Cerebellar cortex (tissue), 1 donor: Measurements from ENCODE around the gene EDDM13.
A peak's percentile ranks its signal among the peaks of the same experiment; 100 is the strongest.
"Not testable (repeated sequence)": the region's sequence is repeated elsewhere in the genome, so short reads cannot be mapped to it uniquely, and the experiment has no call there.

ENCODE experiments used
- DNase-seq: peaks from one replicate; pipeline ENCODE4 v3.0.0-alpha.2; 2015; ENCODE audit warnings: low spot score

EDDM13 gene, protein sequence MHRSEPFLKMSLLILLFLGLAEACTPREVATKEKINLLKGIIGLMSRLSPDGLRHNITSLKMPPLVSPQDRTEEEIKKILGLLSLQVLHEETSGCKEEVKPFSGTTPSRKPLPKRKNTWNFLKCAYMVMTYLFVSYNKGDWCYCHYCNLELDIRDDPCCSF

DNA sequence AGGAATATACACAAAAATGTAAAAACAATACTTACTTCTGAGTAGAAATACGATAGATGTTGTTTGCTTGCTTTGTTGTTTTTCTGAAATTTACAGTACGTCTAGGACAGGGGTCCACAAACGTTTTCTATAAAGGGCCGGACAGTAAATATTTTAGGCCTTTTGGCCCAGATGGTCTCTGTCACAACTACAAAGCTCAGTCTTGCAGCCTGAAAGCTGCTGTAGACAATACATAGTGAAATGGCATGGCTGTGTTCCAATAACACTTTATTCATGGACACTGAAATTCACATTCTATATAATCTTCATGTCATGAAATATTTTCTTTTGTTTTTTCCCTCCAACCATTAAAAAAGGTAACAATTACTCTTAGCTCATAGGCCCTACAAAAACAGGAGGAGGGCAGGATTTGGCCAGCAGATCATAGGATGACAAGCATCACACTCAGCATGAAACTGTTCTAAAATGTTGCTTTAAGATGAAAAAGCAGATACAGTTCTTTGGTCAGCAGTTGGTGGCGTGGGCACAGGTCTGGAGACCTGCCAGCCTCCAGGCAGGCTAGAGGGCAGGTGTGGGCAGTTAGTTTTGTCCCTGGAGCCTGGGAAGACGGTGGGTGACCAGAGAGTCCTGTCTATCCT is at the start of gene EDDM13:
Gene EDDM13 (plus strand): TSS at position 588 of the 638 bp plus-strand sequence. CDS start 87 bp downstream, outside the sequence.
- peak; percentile 17 for DNase-seq

DNA sequence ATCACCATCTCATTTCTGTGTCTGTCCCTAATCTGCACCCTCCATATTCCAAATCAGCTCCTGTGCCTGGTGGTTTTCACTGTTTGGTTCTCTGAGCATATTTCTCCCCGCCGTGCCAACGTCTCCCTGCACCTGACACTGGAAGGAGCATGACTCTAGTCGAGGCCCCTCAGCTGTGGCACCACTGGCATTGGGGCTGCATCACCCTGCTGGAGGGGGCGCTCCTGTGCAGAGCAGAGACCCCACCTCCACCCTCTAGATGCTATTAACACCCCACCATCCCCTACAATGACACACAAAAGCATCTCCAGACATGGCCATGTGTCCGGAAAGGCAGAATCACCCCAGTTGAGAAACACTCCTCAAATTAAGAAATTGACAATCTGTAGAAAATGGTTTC is 49.6 kb upstream of the EDDM13 start:
- no peak for DNase-seq

DNA sequence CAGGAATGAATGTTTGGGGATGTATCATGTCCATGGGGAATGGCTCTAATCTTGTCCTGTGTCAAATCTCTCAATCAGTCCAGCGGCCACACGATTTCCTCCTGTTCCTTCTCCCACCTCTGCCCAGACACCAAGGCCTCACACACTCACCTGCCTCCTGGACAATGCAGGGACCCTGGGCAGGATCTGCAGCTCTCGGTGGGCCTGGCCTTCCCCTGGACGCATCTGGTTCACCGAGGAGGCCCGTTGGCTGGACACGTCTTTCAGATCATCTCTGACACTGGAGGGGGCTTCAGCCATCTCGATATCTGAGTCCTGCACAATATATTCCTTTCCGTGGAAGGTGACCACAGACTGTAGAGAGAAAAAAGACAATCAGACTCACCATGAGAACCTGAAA is 49.1 kb upstream of the EDDM13 start:
- DNase-seq: no peak

DNA sequence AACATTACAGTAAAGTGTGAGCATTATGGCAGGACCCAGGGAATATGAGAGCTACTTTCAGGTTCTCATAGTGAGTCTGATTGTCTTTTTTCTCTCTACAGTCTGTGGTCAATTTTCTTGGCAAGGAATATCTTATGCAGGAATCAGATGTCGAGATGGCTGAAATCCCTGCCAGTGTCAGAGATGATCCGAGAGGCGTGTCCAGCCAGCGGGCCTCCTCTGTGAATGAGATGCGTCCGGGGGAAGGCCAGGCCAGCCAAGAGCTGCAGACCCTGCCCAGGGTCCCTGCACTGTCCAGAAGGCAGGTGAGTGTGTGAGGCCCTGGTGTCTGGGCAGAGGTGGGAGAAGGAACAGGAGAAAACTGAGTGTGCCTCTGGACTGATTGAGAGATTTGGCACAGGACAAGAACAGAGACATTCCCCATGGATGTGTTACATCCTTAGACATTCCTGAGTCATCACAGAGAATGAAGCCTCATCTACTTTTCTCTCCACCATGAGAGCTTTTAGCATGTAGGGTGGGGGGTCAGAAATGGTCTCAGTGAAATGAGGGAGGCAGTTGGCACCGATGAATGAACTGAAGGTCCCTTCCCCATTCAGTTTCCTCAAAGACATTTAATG is 27.3 kb upstream of the EDDM13 start:
- DNase-seq: no peak

DNA sequence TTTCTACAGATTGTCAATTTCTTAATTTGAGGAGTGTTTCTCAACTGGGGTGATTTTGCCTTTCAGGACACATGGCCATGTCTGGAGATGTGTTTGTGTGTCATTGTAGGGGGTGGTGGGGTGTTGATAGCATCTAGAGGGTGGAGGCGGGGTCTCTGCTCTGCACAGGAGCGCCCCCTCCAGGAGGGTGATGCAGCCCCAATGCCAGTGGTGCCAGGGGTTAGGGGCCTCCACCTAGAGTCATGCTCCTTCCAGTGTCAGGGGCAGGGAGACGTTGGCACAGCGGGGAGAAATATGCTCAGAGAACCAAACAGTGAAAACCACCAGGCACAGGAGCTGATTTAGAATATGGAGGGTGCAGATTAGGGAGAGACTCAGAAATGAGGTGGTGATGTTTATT is 26.8 kb upstream of the EDDM13 start:
- DNase-seq: not testable (repeated sequence)

DNA sequence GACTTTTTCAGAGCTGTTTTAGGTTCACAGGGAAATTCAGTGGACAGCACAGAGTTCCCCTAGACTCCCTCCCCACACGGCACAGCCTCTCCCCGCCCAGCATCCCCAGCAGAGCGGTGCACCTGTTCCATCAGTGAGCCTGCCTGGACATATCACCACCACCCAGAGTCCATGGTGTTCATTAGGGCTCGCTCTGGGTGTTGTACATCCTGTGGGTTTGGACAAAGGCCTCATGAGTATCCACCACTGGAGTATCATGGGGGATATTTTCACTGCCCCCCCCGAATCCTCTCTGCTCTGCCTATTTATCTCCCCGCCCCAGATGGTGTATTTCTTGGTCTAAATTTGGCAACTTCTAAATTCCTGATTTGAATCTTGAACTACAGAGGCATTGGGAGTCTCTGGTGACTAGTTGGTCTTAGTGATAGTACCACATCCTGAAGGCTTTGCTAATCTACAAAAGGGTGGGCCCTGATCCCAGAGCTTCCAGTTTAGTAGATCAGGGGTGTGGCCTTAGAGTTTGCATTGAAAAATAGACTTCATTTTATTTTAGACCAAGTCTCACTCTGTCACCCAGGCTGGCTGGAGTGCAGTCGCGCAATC is 23.7 kb upstream of the EDDM13 start:
- not testable (repeated sequence) for DNase-seq

DNA sequence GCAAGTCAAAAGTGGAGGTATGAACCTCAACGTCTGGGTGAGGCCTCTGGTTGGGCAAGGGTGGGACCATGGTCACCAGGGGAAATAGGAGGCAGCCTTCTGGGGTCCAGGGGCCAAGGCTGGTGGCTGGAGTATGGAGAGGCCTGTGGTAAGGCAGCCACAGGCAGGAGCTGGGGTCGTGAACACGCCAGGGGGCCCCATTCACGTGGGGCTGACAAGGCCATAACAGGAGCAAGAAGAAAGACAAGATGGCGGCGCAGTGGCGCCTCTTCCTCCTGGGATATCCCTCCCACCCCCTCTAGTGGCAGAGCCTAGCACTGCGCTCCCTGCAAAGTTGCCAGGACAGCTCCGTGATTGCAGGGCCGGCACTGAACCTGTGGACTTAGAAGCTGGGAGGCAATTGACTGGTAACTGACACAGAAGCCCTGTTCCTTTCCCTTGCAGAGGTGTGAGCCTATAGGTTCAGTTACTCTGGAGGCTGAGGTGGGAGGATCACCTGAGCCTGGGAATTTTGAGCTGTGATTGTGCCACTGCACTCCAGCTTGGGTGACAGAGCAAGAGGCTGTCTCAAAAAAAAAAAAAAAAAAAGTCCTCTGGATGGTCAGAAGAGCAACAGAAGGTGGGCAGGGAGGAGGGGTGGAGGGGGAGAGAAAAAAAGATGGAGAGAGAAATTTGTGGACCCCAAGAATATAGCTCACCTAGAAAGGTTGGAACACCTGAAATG is 19.7 kb upstream of the EDDM13 start:
- peak; percentile 65 for DNase-seq

DNA sequence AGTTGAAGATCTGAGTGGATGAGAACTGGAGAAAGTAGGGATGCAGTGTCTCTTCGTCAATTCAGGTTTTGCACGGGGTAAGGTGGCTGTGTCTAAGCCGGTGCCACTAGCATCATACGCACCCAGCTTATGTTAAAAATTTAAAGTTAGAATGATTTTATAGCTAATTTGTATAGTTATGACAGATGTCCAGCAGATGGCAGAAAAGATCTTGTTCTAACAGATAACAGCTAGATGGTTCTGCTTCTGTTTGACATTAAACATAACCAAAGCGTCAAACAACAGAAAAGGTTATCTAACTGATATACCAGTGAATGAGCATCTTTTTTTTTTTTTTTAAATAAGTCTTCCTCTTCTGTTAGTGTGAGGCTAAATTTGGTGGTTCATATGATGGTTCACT is 18.8 kb upstream of the EDDM13 start:
- peak; percentile 82 for DNase-seq

DNA sequence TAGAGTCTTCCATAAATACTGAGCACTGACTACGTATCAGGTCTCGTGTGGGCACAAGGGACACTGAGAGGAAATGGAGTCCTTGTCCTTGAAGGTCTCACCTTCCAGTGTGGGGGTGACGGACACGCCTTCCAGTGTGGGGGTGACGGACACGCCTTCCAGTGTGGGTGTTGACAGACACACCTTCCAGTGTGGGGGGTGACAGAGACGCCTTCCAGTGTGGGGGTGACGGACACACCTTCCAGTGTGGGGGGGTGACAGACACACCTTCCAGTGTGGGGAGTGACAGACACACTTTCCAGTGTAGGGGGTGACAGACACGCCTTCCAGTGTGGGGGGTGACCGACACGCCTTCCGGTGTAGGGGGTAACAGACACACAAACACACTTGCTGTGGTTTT is 14.3 kb upstream of the EDDM13 start:
- no peak for DNase-seq

DNA sequence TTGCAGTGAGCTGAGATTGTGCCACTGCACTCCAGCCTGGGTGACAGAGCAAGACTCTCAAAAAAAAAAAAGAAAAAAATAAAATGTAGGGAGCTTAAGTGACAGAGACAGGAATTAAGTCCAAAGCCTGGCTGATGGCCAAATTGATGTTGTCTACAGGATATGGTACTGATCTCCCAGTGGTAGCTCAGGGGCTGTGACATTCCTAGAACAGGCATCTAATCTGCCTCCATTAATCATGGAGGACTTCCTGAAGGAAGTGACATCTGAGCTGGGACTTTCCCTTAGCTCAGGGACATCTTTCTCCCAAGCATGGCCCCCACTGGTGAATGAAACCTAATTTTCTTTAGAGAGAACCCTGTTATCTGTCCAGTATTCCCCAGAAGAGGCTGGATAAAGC is 11.4 kb upstream of the EDDM13 start:
- DNase-seq: no peak

DNA sequence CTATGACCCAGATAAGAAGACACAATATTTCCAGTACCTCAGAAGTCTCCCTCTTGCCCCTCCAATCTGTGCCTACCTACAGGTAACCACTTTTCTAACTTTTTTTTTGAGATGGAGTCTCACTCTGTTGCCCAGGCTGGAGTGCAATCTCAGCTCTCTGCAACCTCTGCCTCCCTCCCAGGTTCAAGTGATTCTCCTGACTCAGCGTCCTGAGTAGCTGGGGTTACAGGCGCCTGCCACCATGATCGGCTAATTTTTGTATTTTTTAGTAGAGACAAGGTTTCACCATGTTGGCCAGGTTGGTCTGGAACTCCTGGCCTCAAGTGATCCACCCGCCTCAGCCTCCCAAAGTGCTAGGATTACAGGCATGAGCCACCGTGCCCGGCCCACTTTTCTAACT is 10.6 kb upstream of the EDDM13 start:
- DNase-seq: not testable (repeated sequence)

DNA sequence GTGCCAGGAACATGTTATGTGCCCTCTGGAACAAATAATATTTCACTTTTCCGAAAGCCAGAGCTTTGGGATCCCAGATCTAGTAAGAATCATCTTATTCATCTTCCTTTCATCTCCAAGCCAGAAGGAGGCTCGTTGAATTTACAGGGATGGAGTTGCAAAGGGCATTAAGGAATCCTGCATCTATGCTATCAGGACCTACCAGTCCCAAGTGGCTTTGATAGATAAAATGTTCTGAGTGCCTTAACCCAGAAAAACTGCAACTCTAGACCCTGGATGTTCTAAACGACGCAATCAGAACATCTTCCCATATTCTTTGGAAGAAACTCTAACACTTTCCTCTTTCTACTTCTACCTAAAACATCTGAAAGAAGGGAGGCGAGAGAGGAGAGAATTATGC is 9.2 kb upstream of the EDDM13 start:
- no peak for DNase-seq

DNA sequence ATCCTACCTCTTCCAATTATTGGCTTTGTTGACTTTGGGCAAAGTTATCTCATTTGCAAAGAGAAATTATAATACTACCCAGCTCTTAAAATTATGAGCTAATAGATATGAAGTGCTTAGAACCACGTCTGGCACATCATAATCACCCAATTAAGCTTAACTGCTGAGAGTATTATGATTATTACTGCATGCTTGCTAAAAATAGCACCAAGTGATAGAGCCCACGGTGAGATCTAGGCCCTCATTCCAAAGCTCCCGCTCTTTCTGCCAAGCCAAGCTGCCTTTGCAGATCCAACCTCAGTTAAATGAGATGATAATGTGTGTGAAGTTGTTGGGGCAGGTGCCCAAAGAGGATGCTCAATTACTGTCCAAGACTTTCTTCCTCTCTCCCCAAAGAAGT is 6.5 kb upstream of the EDDM13 start:
- DNase-seq: no peak

DNA sequence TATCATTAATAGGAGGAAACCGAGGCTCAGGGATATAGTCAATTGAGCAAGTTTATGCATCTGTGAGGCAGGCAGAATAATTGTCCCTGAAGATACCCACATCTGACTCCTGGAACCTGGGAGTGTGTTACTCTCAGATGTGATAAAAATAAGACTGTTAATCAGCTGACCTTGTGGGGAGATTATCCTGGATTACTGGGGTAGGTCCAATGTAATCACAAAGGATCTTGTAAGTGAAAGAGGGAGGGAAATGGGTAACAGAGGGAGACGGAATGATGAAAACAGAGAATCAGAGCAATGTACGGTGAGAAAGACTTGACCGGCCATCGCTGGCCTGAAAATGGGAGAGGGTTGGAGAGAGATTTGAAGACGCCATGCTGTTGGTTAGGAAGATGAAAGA is 3.2 kb upstream of the EDDM13 start:
- DNase-seq: no peak

DNA sequence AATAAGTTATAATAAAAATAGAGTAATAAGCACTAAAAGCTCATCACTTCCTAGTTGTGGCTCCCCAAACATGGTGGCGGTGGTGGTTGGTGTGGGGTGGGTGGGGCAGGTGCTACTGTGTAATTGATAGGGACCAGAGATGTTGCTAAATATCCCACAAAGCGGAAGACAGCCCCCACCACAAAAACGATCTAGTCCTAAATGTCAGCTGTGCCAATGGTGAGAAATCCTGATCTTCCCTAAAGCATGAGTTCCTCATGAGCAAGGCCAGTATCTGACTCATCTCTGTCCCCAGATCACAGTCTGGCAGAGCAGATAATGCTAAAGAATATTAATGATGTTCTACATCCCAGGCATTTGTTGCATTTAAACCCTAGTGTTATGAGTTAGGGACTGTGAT is 1.9 kb upstream of the EDDM13 start:
- no peak for DNase-seq

DNA sequence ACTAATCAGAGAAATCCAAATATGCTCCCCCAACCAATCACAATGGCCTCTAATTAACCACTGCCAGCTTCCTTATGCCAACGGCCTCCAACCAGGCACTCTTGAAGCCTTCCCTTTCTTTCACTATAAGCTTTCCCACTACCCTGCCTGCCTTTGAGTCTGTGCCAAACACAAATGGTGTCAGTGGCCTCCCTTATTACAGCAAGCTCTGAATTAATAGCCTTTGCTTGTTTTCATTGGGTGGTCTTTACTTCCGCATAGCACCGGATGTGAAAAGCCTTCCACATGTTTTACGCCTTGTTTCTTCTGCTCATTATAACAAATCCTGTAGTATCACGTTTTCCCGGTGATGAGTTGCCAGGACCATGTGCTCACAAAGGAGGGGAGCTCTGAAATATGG is 1.4 kb upstream of the EDDM13 start:
- no peak for DNase-seq

DNA sequence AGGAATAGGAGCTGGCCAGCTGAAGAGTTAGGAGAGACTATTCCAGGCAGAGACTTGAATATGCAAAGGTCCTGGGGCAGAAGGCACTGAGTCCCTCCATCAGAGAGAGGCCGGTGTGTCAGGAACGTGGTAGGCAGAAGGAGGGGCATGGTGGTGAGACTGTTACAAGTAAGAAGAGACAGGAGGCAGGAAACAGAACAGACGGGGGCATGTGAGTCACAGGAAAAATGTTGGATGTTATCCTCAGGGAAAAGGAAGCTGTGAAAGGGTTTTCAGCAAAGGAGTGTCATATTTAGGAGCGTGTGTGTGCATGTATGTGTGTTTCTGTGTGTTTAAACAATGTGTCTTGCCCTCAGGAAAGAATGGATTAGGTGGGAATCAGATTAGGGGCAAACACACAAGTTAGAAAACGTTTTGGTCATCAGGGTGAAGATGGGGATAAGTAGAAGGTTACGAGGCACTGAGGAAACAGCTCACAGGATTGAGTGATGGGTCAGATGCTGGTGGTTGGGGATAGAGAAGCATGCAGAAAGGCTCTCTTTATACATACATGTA is 1.1 kb downstream of the EDDM13 start:
- DNase-seq: no peak

DNA sequence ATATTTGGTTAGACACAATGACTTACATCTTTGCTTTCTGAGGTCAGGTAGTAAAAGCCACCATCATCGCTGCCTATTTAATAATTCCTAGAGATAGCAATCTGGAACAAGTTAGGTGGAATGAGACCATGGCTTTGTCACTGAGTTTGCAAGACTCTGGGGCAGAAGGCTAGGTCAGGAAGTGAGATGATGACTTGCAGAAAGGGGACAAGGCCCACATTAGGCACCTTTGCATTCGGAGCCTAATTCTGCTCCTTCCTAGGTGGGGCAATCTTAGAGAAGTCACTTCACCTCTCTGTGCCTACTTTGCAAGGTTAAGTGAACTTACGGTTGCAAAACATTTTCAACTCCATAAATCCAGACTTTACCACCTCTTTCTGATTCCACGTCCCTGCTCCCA is 10.3 kb downstream of the EDDM13 start:
- no peak for DNase-seq

DNA sequence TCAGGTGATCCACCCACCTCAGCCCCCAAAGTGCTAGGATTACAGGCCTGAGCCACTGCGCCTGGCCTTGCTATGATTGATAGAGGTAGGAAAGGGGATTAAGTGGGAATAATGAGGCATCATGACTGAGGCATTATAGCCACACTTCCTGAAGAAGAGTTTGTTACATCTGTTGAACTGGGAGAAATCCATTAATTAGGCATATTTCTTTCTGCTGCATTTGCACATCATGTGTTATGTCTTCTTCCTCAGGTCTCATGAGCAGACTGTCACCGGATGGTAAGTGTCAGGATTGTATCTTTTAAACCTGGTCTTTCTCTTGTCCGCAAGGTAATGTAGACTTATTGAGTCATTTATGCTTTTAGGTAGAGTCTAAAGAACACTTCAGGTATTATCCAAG is 12.2 kb downstream of the EDDM13 start:
- no peak for DNase-seq

DNA sequence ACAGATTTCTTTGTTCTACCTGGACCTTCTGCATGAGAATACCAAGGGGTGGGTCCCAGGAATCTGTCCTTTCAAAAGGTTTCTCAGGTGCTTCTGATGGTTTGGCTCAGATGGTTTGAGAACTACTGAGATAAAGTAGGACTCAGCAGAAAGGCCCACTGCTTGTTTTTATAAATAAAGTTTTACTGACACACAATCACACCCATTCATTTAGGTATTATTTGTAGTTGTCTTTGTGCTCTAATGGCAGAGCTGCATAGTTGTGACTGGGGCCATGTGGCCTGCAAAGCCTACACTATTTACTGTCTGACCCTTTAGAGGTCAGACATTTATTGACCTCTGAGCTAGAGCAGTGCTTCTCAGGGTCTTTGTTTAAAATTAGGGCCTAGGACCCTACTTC is 17.6 kb downstream of the EDDM13 start:
- no peak for DNase-seq

DNA sequence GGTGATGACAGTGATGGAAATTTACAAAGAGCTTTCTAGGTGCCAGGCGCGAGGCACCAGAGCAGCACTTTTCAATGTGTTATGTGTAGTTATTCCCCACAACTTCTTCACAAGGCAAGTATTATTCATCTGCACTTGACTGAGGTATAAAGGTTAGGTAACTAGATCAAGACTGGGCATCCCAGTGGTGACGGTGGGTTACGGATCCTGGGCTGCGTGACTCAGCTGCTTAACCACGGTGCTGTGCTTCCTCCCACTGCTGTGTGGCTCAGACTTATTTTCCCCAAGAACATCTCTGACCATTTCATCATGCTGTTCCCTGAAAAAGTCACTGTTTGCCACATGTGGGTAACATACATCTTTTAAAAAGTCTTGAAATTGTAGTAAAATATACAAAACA is 19.3 kb downstream of the EDDM13 start:
- DNase-seq: no peak

DNA sequence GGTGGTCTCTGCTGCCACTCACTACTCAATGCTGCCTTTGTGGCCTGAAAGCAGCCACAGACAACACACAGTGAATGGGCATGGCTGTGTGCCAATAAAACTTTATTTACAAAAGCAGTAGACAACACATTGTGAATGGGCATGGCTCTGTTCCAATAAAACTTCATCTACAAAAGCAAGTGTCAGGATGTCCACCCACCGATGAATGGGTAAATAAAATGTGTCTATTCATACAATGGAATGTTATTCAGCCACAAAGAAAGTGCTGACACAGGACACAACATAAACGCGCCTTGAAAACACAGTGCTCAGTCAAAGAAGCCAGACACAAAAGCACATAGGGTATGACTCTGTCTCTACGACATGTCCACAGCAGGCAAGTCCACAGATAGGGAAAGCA is 22.0 kb downstream of the EDDM13 start:
- no peak for DNase-seq
